Neural cell (in vitro differentiated cells): ENCODE measurements around the gene C1orf105. TPM values are rescaled to one million over a fixed set of nuclear protein-coding genes. Genes with fewer than 3 reads are reported as not detected.

Experiments used
- H2AFZ ChIP-seq: fragments of 200-600, 300-800 bp; sonication (generic), shearing (Covaris generic); 2 replicates; pipeline ENCODE4 v1.6.0; 2014; ENCODE audit warnings: low read depth, mild to moderate bottlenecking, antibody characterized with exemption, low read length, moderate library complexity
- H3F3A ChIP-seq: fragments of 200-600 bp; shearing (Covaris generic); 2 replicates; pipeline ENCODE4 v1.6.1; 2016; ENCODE audit warnings: mild to moderate bottlenecking, moderate library complexity, mixed read lengths, antibody characterized with exemption, low read length; ENCODE audit not compliant: insufficient read depth, poor library complexity, severe bottlenecking
- H3K27ac ChIP-seq: fragments of 200-600, 300-800 bp; sonication (generic), shearing (Covaris generic); 2 replicates; pipeline ENCODE4 v1.5.1; 2014; ENCODE audit warnings: mild to moderate bottlenecking, low read length, moderate library complexity
- H3K27me3 ChIP-seq: fragments of 300-800, 200-600 bp; sonication (generic), shearing (Covaris generic); 2 replicates; pipeline ENCODE4 v1.6.0; 2014; ENCODE audit warnings: mild to moderate bottlenecking, low read depth, low read length, moderate library complexity; ENCODE audit not compliant: insufficient read depth
- H3K36me3 ChIP-seq: fragments of 300-800, 200-600 bp; sonication (generic), shearing (Covaris generic); 2 replicates; pipeline ENCODE4 v1.5.1; 2014; ENCODE audit warnings: mild to moderate bottlenecking, antibody characterized with exemption, low read length, moderate library complexity; ENCODE audit not compliant: insufficient read depth
- H3K4me2 ChIP-seq: fragments of 300-800, 200-600 bp; sonication (generic), shearing (Covaris generic); 2 replicates; pipeline ENCODE4 v1.6.0; 2014; ENCODE audit warnings: mild to moderate bottlenecking, low read length
- H3K4me3 ChIP-seq: fragments of 300-800, 200-600 bp; sonication (generic), shearing (Covaris generic); 2 replicates; pipeline ENCODE4 v1.5.1; 2014; ENCODE audit warnings: mild to moderate bottlenecking, low read length, moderate library complexity
- H3K79me2 ChIP-seq: fragments of 200-600 bp; shearing (Covaris generic); replicated peaks from 2 replicates; pipeline ENCODE4 v1.6.0; 2014; ENCODE audit warnings: mild to moderate bottlenecking, low read length, moderate library complexity; ENCODE audit not compliant: insufficient read depth
- H3K9ac ChIP-seq: fragments of 300-800, 200-600 bp; sonication (generic), shearing (Covaris generic); 2 replicates; pipeline ENCODE4 v1.6.1; 2016; ENCODE audit warnings: mild to moderate bottlenecking, low read length, mixed read lengths
- H3K9me2 ChIP-seq: fragments of 200-600 bp; shearing (Covaris generic); 2 replicates; pipeline ENCODE4 v1.6.1; 2016; ENCODE audit warnings: mild to moderate bottlenecking, low read length, mixed read lengths; ENCODE audit not compliant: insufficient read depth
- H3K9me3 ChIP-seq: fragments of 200-600, 300-800 bp; sonication (generic), shearing (Covaris generic); 2 replicates; pipeline ENCODE4 v1.6.1; 2016; ENCODE audit warnings: mild to moderate bottlenecking, mixed run types, low read length, moderate library complexity, mixed read lengths
- H4K20me1 ChIP-seq: fragments of 200-600 bp; shearing (Covaris generic); 2 replicates; pipeline ENCODE4 v1.6.1; 2016; ENCODE audit warnings: mild to moderate bottlenecking, mixed run types; ENCODE audit not compliant: insufficient read depth
- CTCF ChIP-seq: fragments of 450-650 bp; IDR thresholded peaks from 2 replicates; pipeline ENCODE4 v1.5.1; 2014; ENCODE audit warnings: antibody characterized with exemption, mild to moderate bottlenecking, moderate library complexity; ENCODE audit not compliant: poor library complexity, severe bottlenecking
- EP300 ChIP-seq: fragments of 450-650 bp; conservative IDR thresholded peaks from 2 replicates; pipeline ENCODE4 v1.6.1; 2014; ENCODE audit warnings: antibody characterized with exemption, mild to moderate bottlenecking, moderate library complexity; ENCODE audit not compliant: poor library complexity, severe bottlenecking
- EZH2 ChIP-seq: fragments of 200-600, 300-800 bp; shearing (Covaris generic), sonication (generic); IDR thresholded peaks from 2 replicates; pipeline ENCODE4 v1.6.1; 2014; ENCODE audit warnings: antibody characterized with exemption, low read length, borderline replicate concordance, mild to moderate bottlenecking; ENCODE audit not compliant: insufficient read depth, poor library complexity, severe bottlenecking
- MXI1 ChIP-seq: fragments of 450-650 bp; conservative IDR thresholded peaks from 2 replicates; pipeline ENCODE4 v1.6.1; 2014; ENCODE audit warnings: antibody characterized with exemption, mild to moderate bottlenecking; ENCODE audit not compliant: poor library complexity, severe bottlenecking
- POLR2AphosphoS5 ChIP-seq: IDR thresholded peaks from 2 replicates; pipeline ENCODE4 v1.6.1; 2012
- RAD21 ChIP-seq: fragments of 450-650 bp; conservative IDR thresholded peaks from 2 replicates; pipeline ENCODE4 v1.6.1; 2014; ENCODE audit warnings: antibody characterized with exemption, mild to moderate bottlenecking, moderate library complexity
- REST ChIP-seq: IDR thresholded peaks from 2 replicates; pipeline ENCODE4 v1.6.1; 2012; ENCODE audit warnings: borderline replicate concordance
- SMC3 ChIP-seq: fragments of 450-650 bp; conservative IDR thresholded peaks from 2 replicates; pipeline ENCODE4 v1.6.1; 2014; ENCODE audit warnings: antibody characterized with exemption, mild to moderate bottlenecking, moderate library complexity; ENCODE audit not compliant: poor library complexity
- TAF1 ChIP-seq: IDR thresholded peaks from 2 replicates; pipeline ENCODE4 v1.6.1; 2012; ENCODE audit warnings: low read depth
- polyA plus RNA-seq: library from polyadenylated mRNA; depleted of rRNA; stranded (reverse); fragments of >200 nt; gene quantifications from 2 replicates; pipeline ENCODE4 v1.2.3, GENCODE V29; 2014

The C1orf105 gene
- polyA plus RNA-seq, 1 donor from 2014 or later, result not detected

- TF ChIP-seq POLR2AphosphoS5 (no peak), REST (no peak), TAF1 (no peak), EP300 (no peak), EZH2 (no peak), CTCF (no peak), MXI1 (no peak), SMC3 (no peak), RAD21 (no peak)
- Histone ChIP-seq H3K9me2 (no peaks in the 10 kb centered on the region), H3K9ac (no peak overlapping the region), H3K4me3 (no peak overlapping the region), H3K27ac (no peak overlapping the region), H3K27me3 (no peaks in the 10 kb centered on the region), H2AFZ (no peak overlapping the region), H3K79me2 (no peaks in the 10 kb centered on the region), H3K36me3 (no peaks in the 10 kb centered on the region), H3F3A (no peaks in the 10 kb centered on the region), H3K9me3 (no peaks in the 10 kb centered on the region), H4K20me1 (no peaks in the 10 kb centered on the region), H3K4me2 (no peak overlapping the region)
Observed at GRCh38 chr1:172510479-172510878, 90.0 kb downstream of the C1orf105 start.

GRCh38 chr1:172512591-172512990 lies 92.1 kb downstream of the C1orf105 start:
- H2AFZ ChIP-seq, result no peak overlapping the region
- H3K27me3 ChIP-seq, result no peaks in the 10 kb centered on the region
- no peaks in the 10 kb centered on the region for H3K9me2 ChIP-seq
- no peaks in the 10 kb centered on the region for H3K9me3 ChIP-seq
- no peak for TF ChIP-seq TAF1
- no peak for TF ChIP-seq REST
- no peak for TF ChIP-seq MXI1
- no peak for TF ChIP-seq EZH2
- TF ChIP-seq EP300, result no peak
- TF ChIP-seq CTCF, result no peak
- TF ChIP-seq SMC3, result no peak
- no peak for TF ChIP-seq POLR2AphosphoS5
- H3F3A ChIP-seq, result no peaks in the 10 kb centered on the region
- no peaks in the 10 kb centered on the region for H3K79me2 ChIP-seq
- H3K36me3 ChIP-seq, result no peaks in the 10 kb centered on the region
- H4K20me1 ChIP-seq, result no peaks in the 10 kb centered on the region
- H3K4me3 ChIP-seq, result no peak overlapping the region
- no peak overlapping the region for H3K4me2 ChIP-seq
- H3K27ac ChIP-seq, result no peak overlapping the region
- no peak overlapping the region for H3K9ac ChIP-seq
